K562 treated with DMSO at 1 percent for 24 hours (cell line): ENCODE measurements around the gene ITFG2. TPM values are rescaled to one million over a fixed set of nuclear protein-coding genes. Genes with fewer than 3 reads are reported as not detected.

Experiments
- total RNA-seq: library from RNA; unstranded; fragments of 300-600 nt; gene quantifications from 2 replicates; pipeline ENCODE4 v1.2.3, GENCODE V29; 2022; ENCODE audit warnings: low read depth; ENCODE audit not compliant: insufficient read depth

ITFG2 gene
- 10.6 and 11.2 TPM in 2 replicates for total RNA-seq

GRCh38 chr12:2812290-2813213 is at the start of gene ITFG2:
Gene ITFG2, plus strand, starts transcription at chr12:2812668. Its CDS starts 93 bp downstream, at chr12:2812761.

DNA sequence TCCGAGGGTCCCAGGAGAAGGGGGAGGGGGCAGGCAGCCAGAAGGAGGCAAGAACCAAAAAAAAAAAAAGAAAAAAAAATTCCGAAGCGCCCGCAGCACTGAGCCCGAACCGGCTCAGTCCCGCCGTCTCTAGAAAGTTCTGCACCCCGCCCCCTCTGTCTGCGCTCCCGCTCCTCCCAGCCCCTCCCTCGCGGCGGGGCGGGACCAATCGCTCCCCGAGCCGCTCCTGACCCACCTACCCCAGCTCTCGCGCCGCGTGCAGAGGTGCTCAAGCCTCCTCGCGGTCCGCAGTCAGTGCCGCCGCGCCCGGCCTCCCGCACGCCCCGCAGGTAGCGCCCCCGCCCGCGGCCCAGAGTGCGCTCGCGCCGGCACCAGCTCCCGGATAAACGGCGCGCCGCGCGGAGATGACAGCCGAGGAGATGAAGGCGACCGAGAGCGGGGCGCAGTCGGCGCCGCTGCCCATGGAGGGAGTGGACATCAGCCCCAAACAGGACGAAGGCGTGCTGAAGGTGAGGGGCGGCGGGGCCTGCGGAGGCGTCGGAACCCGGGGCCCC is 17.7 kb upstream of the ITFG2 start, which contains the start of gene FKBP4:
Gene FKBP4 (plus strand): TSS at position 235 of the 554 bp plus-strand sequence. CDS start 170 bp downstream, at position 405.

GRCh38 chr12:2834581-2835491 is 22.4 kb downstream of the ITFG2 start, which contains the start of gene NRIP2:
Gene NRIP2, minus strand, starts transcription at chr12:2835035. Its CDS starts 52 bp downstream, at chr12:2834983.

DNA sequence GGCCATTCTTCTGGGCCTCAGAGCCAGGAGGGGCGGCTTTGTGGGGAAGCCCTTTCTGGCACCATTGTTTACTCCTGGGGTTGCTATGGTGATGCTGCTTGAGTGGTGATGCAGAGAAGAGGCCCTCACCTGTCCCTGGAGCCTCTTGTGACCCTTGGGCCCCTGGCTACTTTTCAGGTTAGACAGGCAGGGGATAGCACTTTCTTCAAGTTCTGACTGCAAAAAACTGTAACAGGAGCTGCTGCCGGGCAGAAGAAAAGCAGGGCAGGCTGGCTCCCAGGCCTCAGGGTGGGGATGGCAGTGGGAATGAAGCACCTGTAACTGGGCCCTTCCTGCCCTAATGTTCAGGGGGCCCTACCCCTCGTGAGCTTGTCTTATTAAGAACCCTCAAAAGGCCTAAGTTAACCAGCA is 44.6 kb downstream of the ITFG2 start, which contains the start of gene TEX52:
Gene TEX52 (minus strand): TSS at position 19 of the 411 bp plus-strand sequence. CDS start 13 bp downstream, at position 6.

Other genes with a start within 250 kb of the ITFG2 start
- 26.6 TPM in 2 replicates for gene FKBP4, start 17.7 kb upstream of the ITFG2 start, total RNA-seq
- gene NRIP2, start 22.4 kb downstream of the ITFG2 start, total RNA-seq, result 0.44 TPM in 1 of 2 replicates, not detected in the other
- not detected in 2 replicates for gene TEX52, start 44.4 kb downstream of the ITFG2 start, total RNA-seq
- 45.9 and 47.9 TPM in 2 replicates for gene FOXM1, start 64.5 kb downstream of the ITFG2 start, total RNA-seq
- gene RHNO1, start 64.6 kb downstream of the ITFG2 start, total RNA-seq, result 18.7 and 19.0 TPM in 2 replicates
- 10.6 and 11.0 TPM in 2 replicates for gene TULP3, start 78.2 kb downstream of the ITFG2 start, total RNA-seq
- 16.9 and 22.5 TPM in 2 replicates for gene TEAD4, start 146.7 kb downstream of the ITFG2 start, total RNA-seq